Thoracic aorta endothelial cell (primary cell): Measurements from ENCODE around the gene AMDHD1. TPM values are rescaled to one million over a fixed set of nuclear protein-coding genes. Genes with fewer than 3 reads are reported as not detected.

ENCODE experiments used
- total RNA-seq: library from RNA; depleted of rRNA; stranded (reverse); fragments of >200 nt; gene quantifications from 2 replicates; pipeline ENCODE4 v1.2.3, GENCODE V29; 2012

The AMDHD1 gene
- 0.13 and 0.14 TPM in 2 replicates for total RNA-seq

GRCh38 chr12:95943330-95943842, at the start of gene AMDHD1:
Gene AMDHD1 (plus strand): TSS chr12:95943331. CDS start chr12:95943399, 68 bp downstream.

GRCh38 chr12:95942524-95943329, 404 bp upstream of the AMDHD1 start, which contains the start of gene CCDC38:
Gene CCDC38 (minus strand): TSS chr12:95942614. CDS start chr12:95936509, 6,105 bp downstream.

GRCh38 chr12:95996034-95996658, 53.0 kb downstream of the AMDHD1 start, which contains the start of gene HAL:
Gene HAL (minus strand): TSS chr12:95996344. CDS start chr12:95995910, 434 bp downstream.

Other genes with a start within 250 kb of the AMDHD1 start
- gene NTN4, start 152.6 kb upstream of the AMDHD1 start, total RNA-seq: 68.2 and 72.9 TPM in 2 replicates
- 20.9 and 21.3 TPM in 2 replicates for gene SNRPF, start 84.4 kb upstream of the AMDHD1 start, total RNA-seq
- gene CCDC38, start 717 bp upstream of the AMDHD1 start, total RNA-seq: 0.07 and 0.13 TPM in 2 replicates
- gene HAL, start 53.0 kb downstream of the AMDHD1 start, total RNA-seq: under 0.01 and 0.29 TPM in 2 replicates
- 101 and 104 TPM in 2 replicates for gene LTA4H, start 92.3 kb downstream of the AMDHD1 start, total RNA-seq